Liver (tissue), 9 donors: ENCODE measurements around the gene KRT14. TPM values are rescaled to one million over a fixed set of nuclear protein-coding genes. Genes with fewer than 3 reads are reported as not detected.

Source experiments
- DNase-seq: peaks from one replicate; pipeline ENCODE4 v3.0.0-alpha.2; 2017; ENCODE audit warnings: low spot score
- H3K27ac ChIP-seq, 2 donors: one replicate each; pipeline ENCODE4 v1.7.0; 2013; ENCODE audit warnings: inconsistent platforms in 2 of 2, low read length in 2 of 2, control low read depth in 1 of 2, low read depth in 1 of 2, mild to moderate bottlenecking in 1 of 2
- H3K27me3 ChIP-seq, 4 donors: one replicate each; pipeline versions ENCODE4 v1.6.1 to v1.7.0; 2013; ENCODE audit warnings: low read length in 3 of 4, inconsistent platforms in 1 of 4, mild to moderate bottlenecking in 1 of 4, moderate library complexity in 1 of 4; ENCODE audit not compliant: control insufficient read depth in 4 of 4, insufficient read depth in 4 of 4
- H3K36me3 ChIP-seq, 4 donors: one replicate each; pipeline versions ENCODE4 v1.6.1 to v1.7.0; 2013; ENCODE audit warnings: low read length in 3 of 4, mild to moderate bottlenecking in 3 of 4, low read depth in 1 of 4, moderate library complexity in 1 of 4; ENCODE audit not compliant: control insufficient read depth in 4 of 4, insufficient read depth in 3 of 4
- H3K4me1 ChIP-seq, 4 donors: one replicate each; pipeline versions ENCODE4 v1.6.1 to v1.7.0; 2013; ENCODE audit warnings: low read length in 3 of 4, mild to moderate bottlenecking in 3 of 4, moderate library complexity in 1 of 4; ENCODE audit not compliant: control insufficient read depth in 4 of 4, insufficient read depth in 4 of 4
- H3K4me3 ChIP-seq, 3 donors: one replicate each; pipeline versions ENCODE4 v1.6.1 to v1.7.0; 2013; ENCODE audit warnings: low read length in 3 of 3, control low read depth in 1 of 3, low read depth in 1 of 3, mild to moderate bottlenecking in 1 of 3
- H3K9ac ChIP-seq, 2 donors: one replicate each; pipeline ENCODE4 v1.7.0; 2013; ENCODE audit warnings: low read length in 2 of 2, mild to moderate bottlenecking in 2 of 2, moderate library complexity in 2 of 2, control low read depth in 1 of 2, low read depth in 1 of 2
- H3K9me3 ChIP-seq, 4 donors: one replicate each; pipeline versions ENCODE4 v1.6.1 to v1.7.0; 2013; ENCODE audit warnings: low read length in 3 of 4; ENCODE audit not compliant: control insufficient read depth in 4 of 4
- CTCF ChIP-seq: fragments of 150-350 bp; IDR thresholded peaks from 2 replicates; pipeline ENCODE4 v1.5.1; 2017; ENCODE audit warnings: improper control_type of control experiment, low read depth, low read length; ENCODE audit not compliant: missing input control
- EGR1 ChIP-seq, 2 donors: IDR thresholded peaks; 2 replicates each; pipeline ENCODE4 v1.6.1; 2016 to 2018; ENCODE audit warnings: antibody characterized with exemption in 2 of 2, low read depth in 2 of 2
- FOXA1 ChIP-seq: IDR thresholded peaks from 2 replicates; pipeline ENCODE4 v1.6.1; 2016; ENCODE audit warnings: antibody characterized with exemption
- FOXA2 ChIP-seq: IDR thresholded peaks from 2 replicates; pipeline ENCODE4 v1.6.1; 2016; ENCODE audit warnings: antibody characterized with exemption
- GABPA ChIP-seq, 2 donors: IDR thresholded peaks in 1 of 2; conservative IDR thresholded peaks in 1 of 2; 2 replicates each; pipeline ENCODE4 v1.6.1; 2016; ENCODE audit warnings: antibody characterized with exemption in 2 of 2, mild to moderate bottlenecking in 1 of 2, moderate library complexity in 1 of 2
- HNF4A ChIP-seq, 2 donors: conservative IDR thresholded peaks; 2 replicates each; pipeline ENCODE4 v1.6.1; 2016; ENCODE audit warnings: antibody characterized with exemption in 2 of 2, mild to moderate bottlenecking in 2 of 2
- HNF4G ChIP-seq: IDR thresholded peaks from 2 replicates; pipeline ENCODE4 v1.6.1; 2016; ENCODE audit warnings: antibody characterized with exemption
- JUND ChIP-seq, 2 donors: IDR thresholded peaks; 2 replicates each; pipeline ENCODE4 v1.6.1; 2016; ENCODE audit warnings: antibody characterized with exemption in 2 of 2
- MAX ChIP-seq: IDR thresholded peaks from 2 replicates; pipeline ENCODE4 v1.6.1; 2016; ENCODE audit warnings: antibody characterized with exemption
- NR2F2 ChIP-seq: IDR thresholded peaks from 2 replicates; pipeline ENCODE4 v1.6.1; 2016; ENCODE audit warnings: antibody characterized with exemption
- RAD21 ChIP-seq, 2 donors: IDR thresholded peaks; 2 replicates each; pipeline ENCODE4 v1.6.1; 2016; ENCODE audit warnings: antibody characterized with exemption in 2 of 2, mild to moderate bottlenecking in 2 of 2
- REST ChIP-seq: IDR thresholded peaks from 2 replicates; pipeline ENCODE4 v1.6.1; 2016; ENCODE audit warnings: antibody characterized with exemption, mild to moderate bottlenecking
- RXRA ChIP-seq, 2 donors: IDR thresholded peaks; 2 replicates each; pipeline ENCODE4 v1.6.1; 2017 to 2018; ENCODE audit warnings: antibody characterized with exemption in 2 of 2, mild to moderate bottlenecking in 1 of 2
- SP1 ChIP-seq: IDR thresholded peaks from 2 replicates; pipeline ENCODE4 v1.6.1; 2018; ENCODE audit warnings: antibody characterized with exemption, mild to moderate bottlenecking
- TAF1 ChIP-seq: conservative IDR thresholded peaks from 2 replicates; pipeline ENCODE4 v1.6.1; 2016; ENCODE audit warnings: antibody characterized with exemption, mild to moderate bottlenecking
- YY1 ChIP-seq: IDR thresholded peaks from 2 replicates; pipeline ENCODE4 v1.6.1; 2016; ENCODE audit warnings: antibody characterized with exemption, mild to moderate bottlenecking
- WGBS: extraction: QIAGEN DNeasy Blood & Tissue Kit; methylation state at CpG from one replicate; pipeline ENCODE4 v1.1.7; 2013; 5-methylcytosine and 5-hydroxymethylcytosine counted together
- polyA plus RNA-seq, 2 donors: library from polyadenylated mRNA; stranded (reverse) in 1 of 2; unstranded in 1 of 2; fragments of 200-250 nt in 1 of 2; fragments of >200 nt in 1 of 2; fragmentation: Nextera tagmentation in 1 of 2; extraction: Ambion mirVana in 1 of 2; gene quantifications; one replicate each; pipeline versions ENCODE4 v1.2.1 to v1.2.3, GENCODE V29; 2013 to 2015
- total RNA-seq, 2 donors: library from RNA; depleted of rRNA; stranded (reverse); fragments of >200 nt; gene quantifications; one replicate each; pipeline ENCODE4 v1.2.3, GENCODE V29; 2014
- TF ChIP-seq, protein P1 (sequence below): IDR thresholded peaks from 2 replicates; pipeline ENCODE4 v1.6.1; 2016; ENCODE audit warnings: antibody characterized with exemption
- TF ChIP-seq, protein P2 (sequence below): IDR thresholded peaks from 2 replicates; pipeline ENCODE4 v1.6.1; 2016; ENCODE audit warnings: antibody characterized with exemption
- donor health status: healthy.
- donor health status: healthy.
- donor health status: healthy.
- donor health status: healthy.
- donor health status: healthy.

Gene KRT14
- total and polyA plus RNA-seq, 4 donors, result not detected

DNA sequence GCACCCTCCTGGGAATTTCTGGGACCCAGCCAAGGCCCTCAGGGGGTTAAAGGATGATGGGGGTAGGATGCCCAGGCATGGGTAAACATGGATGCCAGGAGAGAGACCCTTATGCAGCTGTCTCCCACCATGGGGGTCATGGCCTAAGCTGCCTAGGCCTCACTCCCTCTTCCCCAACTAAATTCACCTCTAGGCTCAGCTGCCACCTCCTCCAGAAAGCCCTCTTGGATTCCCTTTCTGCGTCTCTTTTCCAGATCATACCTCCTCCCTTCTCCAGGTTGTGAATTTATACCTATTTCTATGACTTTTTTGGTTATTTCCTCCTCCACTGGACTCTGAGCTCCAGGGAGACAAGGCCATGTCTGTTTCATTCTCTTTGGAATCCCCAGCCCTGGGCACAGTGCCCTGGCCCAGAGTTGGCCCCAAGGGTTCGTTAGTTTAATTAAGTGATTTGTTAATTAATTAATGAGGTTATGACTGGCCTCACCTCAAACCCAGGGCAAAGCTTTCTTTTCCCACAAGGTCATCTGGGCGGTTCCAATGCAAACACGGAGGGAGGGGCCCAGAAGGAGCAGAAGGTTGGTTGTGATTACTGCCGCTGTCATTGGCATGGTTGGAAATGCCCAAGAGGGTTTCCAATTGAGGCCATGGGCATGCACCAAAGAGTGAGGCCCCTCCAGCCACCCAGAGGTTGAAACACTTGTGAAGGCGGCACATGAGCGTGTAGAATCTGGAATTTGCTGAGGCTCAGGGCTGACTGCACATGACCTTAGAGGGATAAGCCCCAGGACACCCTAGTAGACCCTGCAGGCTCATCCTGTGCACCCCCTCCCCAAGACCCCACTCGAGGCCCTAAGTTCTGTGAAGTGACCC lies 44.6 kb upstream of the KRT14 start:
- Histone ChIP-seq H3K4me3 (no peak overlapping the region), H3K9ac (no peak overlapping the region), H3K4me1 (no peaks in the 10 kb centered on the region), H3K9me3 (no peaks in the 10 kb centered on the region), H3K27ac (no peak overlapping the region), H3K27me3 (no peaks in the 10 kb centered on the region), H3K36me3 (no peaks in the 10 kb centered on the region)
- 88% methylated on average over 8 of the region's 8 CpGs for WGBS
- no peak for TF ChIP-seq SP1
- no peak for TF ChIP-seq HNF4A (conservative IDR thresholded peaks at IDR 0.05)
- TF ChIP-seq FOXA2, result no peak
- no peak for TF ChIP-seq MAX
- no peak for TF ChIP-seq JUND (IDR thresholded peaks at IDR 0.05)
- TF ChIP-seq RXRA (IDR thresholded peaks at IDR 0.05), result no peak
- no peak for TF ChIP-seq RAD21 (IDR thresholded peaks at IDR 0.05)
- TF ChIP-seq YY1, result no peak
- TF ChIP-seq, protein P1, sequence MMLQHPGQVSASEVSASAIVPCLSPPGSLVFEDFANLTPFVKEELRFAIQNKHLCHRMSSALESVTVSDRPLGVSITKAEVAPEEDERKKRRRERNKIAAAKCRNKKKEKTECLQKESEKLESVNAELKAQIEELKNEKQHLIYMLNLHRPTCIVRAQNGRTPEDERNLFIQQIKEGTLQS, result no peak
- no peak for TF ChIP-seq CTCF
- TF ChIP-seq GABPA (IDR thresholded peaks at IDR 0.05 in 1 of 2, conservative IDR thresholded peaks at IDR 0.05 in 1 of 2), result no peak
- no peak for TF ChIP-seq EGR1 (IDR thresholded peaks at IDR 0.05; ENCODE audit: low read depth in 2 of 2)
- TF ChIP-seq, protein P2, sequence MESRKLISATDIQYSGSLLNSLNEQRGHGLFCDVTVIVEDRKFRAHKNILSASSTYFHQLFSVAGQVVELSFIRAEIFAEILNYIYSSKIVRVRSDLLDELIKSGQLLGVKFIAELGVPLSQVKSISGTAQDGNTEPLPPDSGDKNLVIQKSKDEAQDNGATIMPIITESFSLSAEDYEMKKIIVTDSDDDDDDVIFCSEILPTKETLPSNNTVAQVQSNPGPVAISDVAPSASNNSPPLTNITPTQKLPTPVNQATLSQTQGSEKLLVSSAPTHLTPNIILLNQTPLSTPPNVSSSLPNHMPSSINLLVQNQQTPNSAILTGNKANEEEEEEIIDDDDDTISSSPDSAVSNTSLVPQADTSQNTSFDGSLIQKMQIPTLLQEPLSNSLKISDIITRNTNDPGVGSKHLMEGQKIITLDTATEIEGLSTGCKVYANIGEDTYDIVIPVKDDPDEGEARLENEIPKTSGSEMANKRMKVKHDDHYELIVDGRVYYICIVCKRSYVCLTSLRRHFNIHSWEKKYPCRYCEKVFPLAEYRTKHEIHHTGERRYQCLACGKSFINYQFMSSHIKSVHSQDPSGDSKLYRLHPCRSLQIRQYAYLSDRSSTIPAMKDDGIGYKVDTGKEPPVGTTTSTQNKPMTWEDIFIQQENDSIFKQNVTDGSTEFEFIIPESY, result no peak
- no peak for TF ChIP-seq TAF1
- TF ChIP-seq HNF4G, result no peak
- no peak for TF ChIP-seq NR2F2
- no peak for TF ChIP-seq REST
- no peak for TF ChIP-seq FOXA1
- no peak for DNase-seq
